Activated T-helper 9 cell treated with anti-CD3 and anti-CD28 coated beads, Interleukin-2, amount 50 U/mL, for 16 hours (primary cell): ENCODE measurements around the gene EVC2.

Experiments
- DNase-seq: peaks from one replicate; pipeline ENCODE4 v3.0.0-alpha.2; 2020; ENCODE audit warnings: low read depth

The EVC2 gene, protein sequence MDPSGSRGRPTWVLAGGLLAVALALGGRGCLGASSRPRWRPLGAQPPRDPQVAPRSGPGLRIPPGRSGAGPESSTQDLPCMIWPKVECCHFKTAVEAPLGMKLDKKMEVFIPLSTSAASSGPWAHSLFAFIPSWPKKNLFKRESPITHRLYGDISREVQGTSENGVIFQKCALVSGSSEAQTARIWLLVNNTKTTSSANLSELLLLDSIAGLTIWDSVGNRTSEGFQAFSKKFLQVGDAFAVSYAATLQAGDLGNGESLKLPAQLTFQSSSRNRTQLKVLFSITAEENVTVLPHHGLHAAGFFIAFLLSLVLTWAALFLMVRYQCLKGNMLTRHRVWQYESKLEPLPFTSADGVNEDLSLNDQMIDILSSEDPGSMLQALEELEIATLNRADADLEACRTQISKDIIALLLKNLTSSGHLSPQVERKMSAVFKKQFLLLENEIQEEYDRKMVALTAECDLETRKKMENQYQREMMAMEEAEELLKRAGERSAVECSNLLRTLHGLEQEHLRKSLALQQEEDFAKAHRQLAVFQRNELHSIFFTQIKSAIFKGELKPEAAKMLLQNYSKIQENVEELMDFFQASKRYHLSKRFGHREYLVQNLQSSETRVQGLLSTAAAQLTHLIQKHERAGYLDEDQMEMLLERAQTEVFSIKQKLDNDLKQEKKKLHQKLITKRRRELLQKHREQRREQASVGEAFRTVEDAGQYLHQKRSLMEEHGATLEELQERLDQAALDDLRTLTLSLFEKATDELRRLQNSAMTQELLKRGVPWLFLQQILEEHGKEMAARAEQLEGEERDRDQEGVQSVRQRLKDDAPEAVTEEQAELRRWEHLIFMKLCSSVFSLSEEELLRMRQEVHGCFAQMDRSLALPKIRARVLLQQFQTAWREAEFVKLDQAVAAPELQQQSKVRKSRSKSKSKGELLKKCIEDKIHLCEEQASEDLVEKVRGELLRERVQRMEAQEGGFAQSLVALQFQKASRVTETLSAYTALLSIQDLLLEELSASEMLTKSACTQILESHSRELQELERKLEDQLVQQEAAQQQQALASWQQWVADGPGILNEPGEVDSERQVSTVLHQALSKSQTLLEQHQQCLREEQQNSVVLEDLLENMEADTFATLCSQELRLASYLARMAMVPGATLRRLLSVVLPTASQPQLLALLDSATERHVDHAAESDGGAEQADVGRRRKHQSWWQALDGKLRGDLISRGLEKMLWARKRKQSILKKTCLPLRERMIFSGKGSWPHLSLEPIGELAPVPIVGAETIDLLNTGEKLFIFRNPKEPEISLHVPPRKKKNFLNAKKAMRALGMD

DNA sequence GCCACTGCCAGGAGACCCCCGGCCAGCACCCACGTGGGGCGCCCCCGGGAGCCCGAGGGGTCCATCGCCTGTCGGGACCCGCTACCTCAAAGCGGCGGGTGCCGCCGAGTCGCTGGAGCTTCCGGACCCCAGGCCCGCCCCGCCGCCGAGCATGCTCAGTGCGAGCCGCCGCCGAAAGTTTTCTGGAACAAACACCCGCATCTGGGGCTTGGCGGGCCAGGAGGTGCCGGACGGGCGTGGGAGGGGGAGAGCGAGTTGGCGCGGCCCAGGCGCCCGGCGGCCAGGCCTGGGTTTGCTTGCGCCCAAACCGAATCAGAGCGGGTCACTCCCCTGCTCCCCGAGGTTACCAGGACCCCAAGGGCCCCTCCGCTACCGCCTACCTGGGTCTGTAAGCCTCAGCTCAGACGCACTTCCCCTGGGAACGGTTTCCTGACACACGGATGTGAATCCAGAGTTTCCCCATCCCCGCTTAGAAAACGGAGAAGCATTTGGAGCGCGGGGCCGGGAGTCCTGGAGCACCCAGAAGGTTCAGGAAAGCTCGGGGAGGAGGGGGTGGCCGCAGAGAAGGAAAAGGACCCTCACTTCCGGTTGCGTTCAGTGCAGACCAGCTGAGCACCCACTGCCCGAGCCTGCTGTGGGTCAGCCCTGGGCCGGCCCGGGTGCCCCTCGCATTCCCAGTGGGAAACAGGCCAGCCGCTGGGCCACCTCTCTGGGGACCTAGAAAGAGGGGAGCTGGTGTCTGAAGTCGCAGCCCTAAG lies at the start of gene EVC2:
EVC2 (minus strand) TSS at position 111 of the 758 bp plus-strand sequence; CDS start at position 65, 46 bp downstream.
- DNase-seq: no peak

- DNase-seq: no peak
Measured at GRCh38 chr4:5757954-5758353, 49.6 kb upstream of the EVC2 start.

DNA sequence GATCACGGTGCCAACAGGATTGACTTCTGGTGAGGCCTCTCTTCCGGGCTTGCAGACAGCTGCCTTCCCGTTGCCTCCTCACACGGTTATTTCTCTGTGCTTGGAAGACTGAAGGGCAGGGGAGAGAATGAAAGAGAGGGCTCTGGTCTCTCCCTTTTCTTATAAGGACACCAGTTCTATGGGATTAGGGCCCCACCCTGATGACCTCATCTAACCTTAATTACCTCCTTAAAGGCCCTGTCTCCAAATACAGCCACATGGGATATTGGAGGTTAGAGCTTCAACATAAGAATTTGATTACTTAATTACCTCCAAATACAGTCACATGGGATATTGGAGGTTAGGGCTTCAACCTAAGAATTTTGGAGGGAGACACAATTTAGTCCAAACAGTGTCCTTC lies 49.2 kb upstream of the EVC2 start:
- DNase-seq: no peak

DNA sequence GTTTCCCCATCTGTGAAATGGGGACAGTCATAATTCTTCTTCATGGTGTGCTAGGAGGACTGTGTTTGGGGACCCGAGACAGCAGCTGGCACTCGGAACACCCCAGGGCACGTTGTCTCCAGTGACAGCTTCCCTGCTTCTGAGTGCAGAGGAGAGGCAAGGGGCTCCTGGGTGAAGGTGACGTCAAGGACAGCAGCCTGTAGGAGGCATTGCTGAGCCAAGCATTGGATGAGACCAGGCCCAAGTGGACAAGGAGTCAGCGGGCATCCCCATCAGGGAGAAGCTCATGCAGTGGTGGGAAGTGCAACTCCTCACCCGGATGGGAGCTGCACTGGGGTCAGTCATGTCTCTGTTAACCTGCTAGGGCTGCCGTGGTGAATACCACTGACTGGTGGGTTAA lies 48.7 kb upstream of the EVC2 start:
- no peak for DNase-seq

- DNase-seq: no peak
Measured at GRCh38 chr4:5756271-5756670, 47.9 kb upstream of the EVC2 start.

- DNase-seq: no peak
Measured at GRCh38 chr4:5755679-5756078, 47.3 kb upstream of the EVC2 start.

DNA sequence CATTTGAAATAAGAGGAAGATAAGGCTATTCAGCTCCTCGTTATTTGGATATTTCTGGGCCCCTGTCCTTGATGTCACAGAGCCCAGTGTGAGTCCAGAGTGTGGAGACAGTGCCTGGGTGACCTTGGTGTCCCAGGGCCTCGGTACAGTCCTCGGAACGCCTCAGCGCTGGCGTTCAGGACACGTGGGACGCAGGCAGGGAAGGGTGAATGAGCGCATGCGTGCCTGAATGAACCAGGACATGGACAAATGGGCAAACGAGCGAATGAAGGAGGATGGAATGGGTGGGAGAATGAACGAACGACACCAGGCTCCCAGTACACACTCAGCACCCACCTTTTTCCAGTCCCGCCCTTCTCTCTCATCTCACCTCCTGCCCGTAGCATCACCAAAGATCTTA lies 46.8 kb upstream of the EVC2 start:
- no peak for DNase-seq

- DNase-seq: no peak
Measured at GRCh38 chr4:5754529-5754881, 46.1 kb upstream of the EVC2 start.

DNA sequence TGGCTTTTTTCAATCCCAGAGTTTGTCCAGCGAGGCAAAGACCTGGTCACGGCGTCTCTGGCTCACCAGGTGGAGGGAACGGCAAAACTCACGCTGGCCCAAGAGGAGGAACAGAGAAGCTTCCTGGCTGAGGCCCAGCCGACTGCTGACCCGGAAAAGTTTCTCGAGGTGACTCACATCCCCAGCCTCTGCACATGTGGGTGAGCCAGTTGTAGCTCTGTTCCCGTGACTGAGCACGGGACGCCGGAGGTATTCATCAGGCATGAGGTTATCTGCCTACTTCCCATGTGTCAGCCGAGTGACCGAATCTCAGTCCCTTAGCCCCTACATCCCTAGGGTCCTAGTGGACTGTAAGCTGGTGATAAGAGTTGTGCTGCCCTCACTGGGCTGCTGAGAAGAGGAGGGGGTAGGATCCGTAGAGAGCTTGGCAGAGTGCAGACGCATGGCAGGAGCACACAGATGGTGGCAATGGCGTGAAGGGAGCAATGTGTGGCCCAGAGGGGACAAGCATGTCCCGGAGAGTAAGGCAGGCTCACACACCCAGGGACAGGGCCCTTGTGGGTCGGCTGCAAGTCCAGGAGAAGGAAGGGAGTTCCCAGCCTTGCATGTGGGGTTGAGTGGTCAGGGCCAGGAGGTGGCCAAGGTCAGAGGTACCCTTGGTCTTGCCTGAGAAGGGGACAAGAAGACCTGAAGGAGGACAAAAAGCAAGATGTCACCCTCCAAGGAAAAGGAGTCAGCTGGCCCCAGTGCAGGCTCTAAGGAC lies 45.6 kb upstream of the EVC2 start:
- no peak for DNase-seq

DNA sequence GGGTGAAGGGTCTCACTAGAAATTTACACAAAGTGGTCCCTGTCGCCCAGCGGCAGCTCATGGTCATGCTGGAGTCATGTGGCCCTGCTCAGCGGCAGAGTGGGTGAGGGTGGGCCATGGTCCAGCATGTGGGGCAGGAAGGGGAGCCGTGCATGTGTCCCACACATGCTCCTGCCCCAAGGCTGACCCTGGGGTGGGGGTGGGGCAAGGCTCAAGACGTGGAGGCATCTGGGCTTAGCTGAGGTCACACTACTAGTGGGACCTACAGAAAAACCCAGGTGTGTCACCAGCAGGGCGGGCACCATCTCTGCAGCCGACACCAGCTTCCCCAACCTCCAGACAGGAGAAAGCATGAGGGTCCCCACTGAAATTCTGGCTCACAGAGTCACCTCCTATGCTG lies 45.0 kb upstream of the EVC2 start:
- DNase-seq: no peak

DNA sequence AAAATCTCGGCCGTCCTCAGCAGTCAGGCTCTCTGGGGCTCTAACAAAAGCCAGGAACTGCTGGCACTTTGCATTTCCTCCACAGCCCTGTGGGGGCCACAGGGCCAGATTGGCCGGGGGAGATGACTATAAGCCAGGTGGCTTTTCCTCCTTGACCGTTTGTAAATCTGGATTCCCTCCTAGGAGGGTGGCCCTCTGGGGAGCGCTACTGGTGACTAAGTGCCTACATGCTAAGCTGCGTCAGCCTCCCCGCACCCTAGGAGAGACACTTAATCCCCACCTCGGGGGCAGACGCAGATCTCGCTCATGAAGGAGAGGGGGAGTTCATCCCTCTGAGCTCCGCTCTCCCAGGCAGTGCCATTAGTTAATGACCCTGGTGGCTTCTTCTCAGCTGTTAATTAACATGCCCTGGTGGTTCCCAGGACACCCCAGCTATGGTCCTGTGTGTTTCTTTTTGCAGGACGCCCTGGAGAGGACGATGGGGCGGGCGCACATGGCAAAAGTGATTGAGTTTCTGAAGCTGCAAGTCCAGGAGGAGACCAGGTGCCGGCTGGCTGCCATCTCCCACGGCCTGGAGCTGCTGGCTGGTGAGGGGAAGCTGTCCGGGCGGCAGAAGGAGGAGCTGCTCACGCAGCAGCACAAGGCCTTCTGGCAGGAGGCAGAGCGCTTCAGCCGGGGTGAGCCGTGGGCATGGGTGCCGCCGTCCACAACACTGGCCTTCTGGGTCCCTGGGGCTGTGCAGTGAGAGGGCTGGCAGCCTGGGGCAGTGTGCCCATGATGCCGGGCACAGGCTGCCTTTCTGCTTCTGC lies 44.2 kb upstream of the EVC2 start:
- no peak for DNase-seq

GRCh38 chr4:5751666-5752375 lies 43.5 kb upstream of the EVC2 start:
- DNase-seq: no peak

DNA sequence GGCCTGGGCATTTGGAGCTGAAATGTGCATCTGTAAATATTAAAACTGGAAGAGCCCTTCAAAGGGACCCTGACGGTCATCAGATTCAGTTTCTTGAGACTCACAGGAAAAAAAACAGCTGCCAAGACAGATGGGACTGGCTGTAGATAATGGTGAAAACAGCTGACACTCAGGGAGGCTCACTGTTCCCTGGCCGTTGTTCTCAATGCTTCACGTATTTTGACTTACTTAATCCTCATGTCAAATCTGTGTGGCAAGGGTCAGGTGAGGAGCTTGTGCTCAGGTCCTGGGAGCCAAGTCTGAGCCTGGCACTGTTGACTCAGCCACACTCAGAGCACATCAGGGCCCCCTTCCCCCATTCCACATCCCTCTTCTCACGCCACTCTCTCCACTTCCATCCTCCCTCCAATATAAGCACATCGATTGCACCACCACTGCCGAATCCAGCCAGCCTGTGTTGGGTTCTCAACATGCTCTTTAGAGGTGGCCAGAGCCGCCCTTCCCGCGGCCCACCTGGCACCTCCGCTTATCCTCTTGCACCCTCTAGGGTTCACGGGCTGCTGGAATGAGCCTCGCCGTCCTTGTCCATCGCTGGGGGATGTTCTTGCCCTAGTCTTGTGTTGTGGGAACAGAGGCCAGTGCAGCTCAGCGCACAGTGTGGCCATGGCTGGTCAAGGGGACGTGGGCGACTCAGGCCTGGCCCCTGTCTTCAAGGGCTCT lies 42.7 kb upstream of the EVC2 start:
- DNase-seq: no peak

GRCh38 chr4:5750052-5750945 lies 41.9 kb upstream of the EVC2 start:
- no peak for DNase-seq

GRCh38 chr4:5749568-5749967 lies 41.2 kb upstream of the EVC2 start:
- DNase-seq: no peak

GRCh38 chr4:5747738-5748375 lies 39.5 kb upstream of the EVC2 start:
- DNase-seq: no peak
